HL-60/S4 treated with phorbol 12-myristate 13-acetate at 8.2 ng/mL for 4 days and 3 days (cell line): ENCODE data around the gene RAP1GAP2.
"Not testable (repeated sequence)": the region's sequence is repeated elsewhere in the genome, so short reads cannot be mapped to it uniquely, and the experiment has no call there.

Source experiments
- in situ Hi-C: fragments of 300-500 bp; cut with MboI; formaldehyde crosslinking; loops from 2 replicates; pipeline ENCODE4 v1.15.0; 2022; ENCODE audit warnings: low sequenced_read_pairs

Gene RAP1GAP2

GRCh38 chr17:3011891-3012290, 215.7 kb downstream of the RAP1GAP2 start:
- in situ Hi-C loops = loop anchor here (25.0 kb wide), 1 partner anchor 175 kb away; no protein-coding TSS in a partner anchor

- in situ Hi-C loops = loop anchor here (25.0 kb wide), 1 partner anchor 176 kb away; no protein-coding TSS in a partner anchor
These were observed 216.8 kb downstream of the RAP1GAP2 start for GRCh38 chr17:3012926-3013581.

- in situ Hi-C loops = loop anchor here (25.0 kb wide), 1 partner anchor 179 kb away; no protein-coding TSS in a partner anchor
These were observed 219.7 kb downstream of the RAP1GAP2 start for GRCh38 chr17:3015890-3016289.

- in situ Hi-C loops = loop anchor here (25.0 kb wide), 1 partner anchor 181 kb away; no protein-coding TSS in a partner anchor
These were observed 221.7 kb downstream of the RAP1GAP2 start for GRCh38 chr17:3017936-3018335.

- in situ Hi-C loops = loop anchor here (25.0 kb wide), 1 partner anchor 182 kb away; no protein-coding TSS in a partner anchor
These were observed 223.5 kb downstream of the RAP1GAP2 start for GRCh38 chr17:3019761-3020160.

GRCh38 chr17:3020381-3020780, 224.1 kb downstream of the RAP1GAP2 start:
- in situ Hi-C loops = loop anchor here (25.0 kb wide), 1 partner anchor 183 kb away; no protein-coding TSS in a partner anchor

GRCh38 chr17:3022197-3022596, 226.0 kb downstream of the RAP1GAP2 start:
- in situ Hi-C loops = loop anchor here (25.0 kb wide), 1 partner anchor 185 kb away; no protein-coding TSS in a partner anchor

GRCh38 chr17:3024346-3024745, 228.1 kb downstream of the RAP1GAP2 start:
- in situ Hi-C loops = loop anchor here (25.0 kb wide), 1 partner anchor 187 kb away; no protein-coding TSS in a partner anchor

- in situ Hi-C loops = no loop called here
These were observed 229.3 kb downstream of the RAP1GAP2 start for GRCh38 chr17:3025421-3026124.

GRCh38 chr17:3026125-3026855, 230.1 kb downstream of the RAP1GAP2 start:
- in situ Hi-C loops = no loop called here

GRCh38 chr17:3026856-3027751, 230.9 kb downstream of the RAP1GAP2 start:
- in situ Hi-C loops = no loop called here

GRCh38 chr17:3027786-3028532, 231.7 kb downstream of the RAP1GAP2 start:
- in situ Hi-C loops = no loop called here

- in situ Hi-C loops = no loop called here
These were observed 233.1 kb downstream of the RAP1GAP2 start for GRCh38 chr17:3029213-3029913.

GRCh38 chr17:3030096-3030495, 233.9 kb downstream of the RAP1GAP2 start:
- in situ Hi-C loops = no loop called here

GRCh38 chr17:3030852-3031470, 234.7 kb downstream of the RAP1GAP2 start:
- in situ Hi-C loops = not testable (repeated sequence)

GRCh38 chr17:3032258-3033247, 236.3 kb downstream of the RAP1GAP2 start:
- in situ Hi-C loops = no loop called here

GRCh38 chr17:3033248-3033640, 237.0 kb downstream of the RAP1GAP2 start:
- in situ Hi-C loops = no loop called here
